GM12892 (cell line): ENCODE measurements around the gene ATAD3B.

Experiments used
- POLR2A ChIP-seq: IDR thresholded peaks from 2 replicates; pipeline ENCODE4 v1.6.1; 2011; ENCODE audit warnings: low read depth, low read length, control low read depth
- POLR2AphosphoS5 ChIP-seq: IDR thresholded peaks from 2 replicates; pipeline ENCODE4 v1.6.1; 2011; ENCODE audit warnings: low read depth, low read length, control low read depth

DNA sequence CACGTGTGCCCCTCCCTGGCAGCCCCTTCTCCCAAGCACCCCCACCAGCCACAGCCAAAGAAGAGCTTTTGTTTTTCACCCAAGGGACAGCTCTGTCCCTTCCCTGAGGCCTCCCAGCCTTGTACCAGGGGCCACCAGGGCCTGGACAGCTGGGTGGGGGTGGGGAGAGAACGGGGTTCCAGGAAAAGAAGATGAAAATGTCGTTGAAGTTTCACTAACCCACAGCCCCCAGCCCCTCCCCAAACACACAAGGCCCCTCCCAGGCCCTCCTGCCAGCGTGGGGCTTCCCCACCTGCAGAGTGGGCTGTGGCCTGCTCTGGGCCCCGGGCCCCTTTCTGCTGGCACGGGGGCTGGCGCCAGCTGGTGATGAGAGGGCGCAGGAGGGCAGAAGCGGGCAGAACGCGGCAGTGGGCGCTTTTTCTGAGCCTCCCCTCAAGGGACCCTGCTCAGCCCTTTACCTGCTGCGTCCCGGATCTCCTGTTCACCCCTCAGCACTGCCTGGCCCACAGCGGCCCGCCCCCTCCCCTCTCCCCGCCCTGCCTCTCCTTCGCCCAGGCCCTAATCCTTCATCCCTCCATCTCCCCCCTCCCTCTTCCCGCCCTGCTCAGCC is 45.0 kb upstream of the ATAD3B start:
- TF ChIP-seq POLR2AphosphoS5 (no peak), POLR2A (no peak)
